IMR-90 (cell line): ENCODE measurements around the gene ALAS1. TPM values are rescaled to one million over a fixed set of nuclear protein-coding genes. Genes with fewer than 3 reads are reported as not detected.

ENCODE experiments used
- ATAC-seq: fragments of 200-7000 bp; cut with Tn5 transposase; 2 replicates; pipeline ENCODE4 v1.9.1; 2020; ENCODE audit warnings: low read depth, mild to moderate bottlenecking, moderate library complexity
- BruUV-seq: library from RNA; stranded (reverse); fragments of 400-500 nt; replicated peaks from 2 replicates; lab custom pipeline; 2021; lab: Mats Ljungman, UMichigan
- CTCF ChIA-PET: fragments of 300-600 bp; formaldehyde crosslinking; extraction: SDS; loops from one replicate; lab custom pipeline; 2021; ENCODE audit warnings: antibody characterized with exemption; lab: Yijun Ruan, JAX
- POLR2A ChIA-PET: fragments of 300-600 bp; sonication (Branson Sonifier 250); formaldehyde crosslinking; loops from one replicate; lab custom pipeline; 2022; ENCODE audit warnings: antibody characterized with exemption; ENCODE audit not compliant: unreplicated experiment; lab: Charles Lee
- DNase-seq: peaks from one replicate; pipeline ENCODE4 v3.0.0; 2013
- H2AFZ ChIP-seq: replicated peaks from 2 replicates; pipeline ENCODE3; 2013; ENCODE audit warnings: low read length, mild to moderate bottlenecking; ENCODE audit not compliant: poor library complexity
- H2AK5ac ChIP-seq: 2 replicates; pipeline ENCODE4 v1.6.1; 2013; ENCODE audit warnings: low read depth, low read length, inconsistent platforms
- H2AK9ac ChIP-seq: replicated peaks from 2 replicates; pipeline ENCODE3; 2013; ENCODE audit warnings: mild to moderate bottlenecking, low read depth, low read length, moderate library complexity; ENCODE audit not compliant: poor library complexity
- H2BK120ac ChIP-seq: 2 replicates; pipeline ENCODE4 v1.6.1; 2013; ENCODE audit warnings: low read depth, low read length, inconsistent platforms
- H2BK15ac ChIP-seq: 3 replicates; pipeline ENCODE4 v1.6.1; 2013; ENCODE audit warnings: low read depth, low read length, inconsistent platforms
- H2BK20ac ChIP-seq: 2 replicates; pipeline ENCODE4 v1.6.1; 2013; ENCODE audit warnings: low read depth, mild to moderate bottlenecking, inconsistent platforms, low read length, moderate library complexity
- H2BK5ac ChIP-seq: 2 replicates; pipeline ENCODE4 v1.6.1; 2013; ENCODE audit warnings: mild to moderate bottlenecking, low read depth, low read length, inconsistent platforms; ENCODE audit not compliant: poor library complexity, severe bottlenecking
- H3K14ac ChIP-seq: replicated peaks from 2 replicates; pipeline ENCODE4 v1.6.1; 2013; ENCODE audit warnings: low read depth, low read length, inconsistent platforms
- H3K18ac ChIP-seq: 2 replicates; pipeline ENCODE4 v1.6.1; 2013; ENCODE audit warnings: low read depth, low read length, control low read depth
- H3K23ac ChIP-seq: 2 replicates; pipeline ENCODE4 v1.6.1; 2013; ENCODE audit warnings: low read depth, low read length, inconsistent platforms
- H3K27ac ChIP-seq: 2 replicates; pipeline ENCODE4 v1.5.1; 2013; ENCODE audit warnings: mild to moderate bottlenecking, control low read depth, low read length; ENCODE audit not compliant: insufficient read depth
- H3K27me3 ChIP-seq: 2 replicates; pipeline ENCODE4 v1.6.1; 2013; ENCODE audit warnings: low read length; ENCODE audit not compliant: control insufficient read depth, insufficient read depth
- H3K36me3 ChIP-seq: 2 replicates; pipeline ENCODE4 v1.6.1; 2013; ENCODE audit warnings: low read length, mixed read lengths; ENCODE audit not compliant: control insufficient read depth, insufficient read depth
- H3K4ac ChIP-seq: 2 replicates; pipeline ENCODE4 v1.6.1; 2013; ENCODE audit warnings: low read depth, low read length, inconsistent platforms
- H3K4me1 ChIP-seq: 2 replicates; pipeline ENCODE4 v1.6.1; 2013; ENCODE audit warnings: low read length, mixed read lengths; ENCODE audit not compliant: control insufficient read depth, insufficient read depth
- H3K4me2 ChIP-seq: 2 replicates; pipeline ENCODE4 v1.6.1; 2013; ENCODE audit warnings: low read depth, mild to moderate bottlenecking, control low read depth, low read length, moderate library complexity
- H3K4me3 ChIP-seq: 2 replicates; pipeline ENCODE4 v1.5.1; 2013; ENCODE audit warnings: low read depth, mild to moderate bottlenecking, control low read depth, low read length, moderate library complexity; ENCODE audit not compliant: insufficient read depth
- H3K56ac ChIP-seq: 2 replicates; pipeline ENCODE4 v1.6.1; 2013; ENCODE audit warnings: low read length, inconsistent platforms; ENCODE audit not compliant: insufficient read depth; ENCODE audit errors: extremely low read depth
- H3K79me1 ChIP-seq, 2 experiments: 2 replicates each; pipeline ENCODE4 v1.6.1; 2013; ENCODE audit warnings: low read length in 2 of 2, inconsistent platforms in 1 of 2, low read depth in 1 of 2
- H3K9ac ChIP-seq: 2 replicates; pipeline ENCODE4 v1.6.1; 2013; ENCODE audit warnings: low read depth, low read length, control low read depth
- H3K9me1 ChIP-seq: 2 replicates; pipeline ENCODE4 v1.6.1; 2013; ENCODE audit warnings: low read length, inconsistent platforms; ENCODE audit not compliant: insufficient read depth
- H3K9me3 ChIP-seq: 2 replicates; pipeline ENCODE4 v1.6.1; 2013; ENCODE audit warnings: low read length; ENCODE audit not compliant: control insufficient read depth, insufficient read depth
- H4K20me1 ChIP-seq: 2 replicates; pipeline ENCODE4 v1.6.1; 2013; ENCODE audit warnings: low read length, inconsistent platforms; ENCODE audit not compliant: insufficient read depth
- H4K5ac ChIP-seq: 2 replicates; pipeline ENCODE4 v1.6.1; 2013; ENCODE audit warnings: mild to moderate bottlenecking, low read depth, low read length, control low read depth
- H4K8ac ChIP-seq, 2 experiments: 2 replicates each; pipeline ENCODE4 v1.6.1; 2013; ENCODE audit warnings: low read depth in 2 of 2, low read length in 2 of 2, control low read depth in 1 of 2, inconsistent platforms in 1 of 2
- H4K91ac ChIP-seq: 2 replicates; pipeline ENCODE4 v1.6.1; 2013; ENCODE audit warnings: low read depth, low read length, inconsistent platforms; ENCODE audit not compliant: insufficient read depth
- MAZ ChIP-seq: IDR thresholded peaks from 2 replicates; pipeline ENCODE4 v1.6.1; 2012; ENCODE audit warnings: low read depth, mild to moderate bottlenecking, low read length, improper control_type of control experiment, moderate library complexity, borderline replicate concordance
- MXI1 ChIP-seq: IDR thresholded peaks from 2 replicates; pipeline ENCODE4 v1.6.1; 2012; ENCODE audit warnings: low read depth, mild to moderate bottlenecking, low read length, moderate library complexity, borderline replicate concordance
- SMC3 ChIP-seq: fragments of 150-350 bp; IDR thresholded peaks from 2 replicates; pipeline ENCODE4 v1.6.1; 2016; ENCODE audit warnings: low read depth, mild to moderate bottlenecking, antibody characterized with exemption, low read length, moderate library complexity
- WGBS, 2 experiments: methylation state at CpG; one replicate each; pipeline versions ENCODE4 v1.1.5 to v1.1.7; 2013; ENCODE audit warnings: missing lambda C conversion rate in 2 of 2; ENCODE audit not compliant: insufficient read length in 1 of 2; ENCODE audit errors: extremely low coverage in 2 of 2; 5-methylcytosine and 5-hydroxymethylcytosine counted together
- dilution Hi-C: fragments of 300-500 bp; cut with HindIII; formaldehyde crosslinking; loops from one replicate; pipeline ENCODE4 v1.14.3; 2018; ENCODE audit warnings: low sequenced_read_pairs; ENCODE audit not compliant: unreplicated experiment
- in situ Hi-C: fragments of 300-500 bp; cut with MboI; formaldehyde crosslinking; loops from 3 replicates; pipeline ENCODE4 v1.14.3; 2019; ENCODE audit warnings: low sequenced_read_pairs, inconsistent platforms, mixed read lengths
- intact Hi-C: fragments of 100-400 bp; cut with micrococcal nuclease; formaldehyde crosslinking; loops from 2 replicates; pipeline ENCODE4 v1.10.0; 2022
- polyA plus RNA-seq, 3 experiments: library from polyadenylated mRNA; depleted of rRNA; stranded (reverse); fragments of >200 nt; gene quantifications; 2 replicates each; pipeline ENCODE4 v1.2.3, GENCODE V29; 2012; ENCODE audit warnings: low replicate concordance in 1 of 3
- total RNA-seq: library from RNA; depleted of rRNA; stranded (reverse); fragments of >200 nt; gene quantifications from 2 replicates; pipeline ENCODE4 v1.2.3, GENCODE V29; 2012
- TF ChIP-seq, protein P1 (sequence below): fragments of 150-350 bp; IDR thresholded peaks from 2 replicates; pipeline ENCODE4 v1.6.1; 2016; ENCODE audit warnings: low read depth, mild to moderate bottlenecking, low read length, moderate library complexity, borderline replicate concordance
- TF ChIP-seq, protein P2 (sequence below): conservative IDR thresholded peaks from 2 replicates; pipeline ENCODE4 v1.5.1; 2012; ENCODE audit warnings: mild to moderate bottlenecking, low read depth, low read length, improper control_type of control experiment

The ALAS1 gene
- total and polyA plus RNA-seq, 2 of the 4 experiments (the other 2 are of a cell fraction): 32.8 to 47.2 TPM

DNA sequence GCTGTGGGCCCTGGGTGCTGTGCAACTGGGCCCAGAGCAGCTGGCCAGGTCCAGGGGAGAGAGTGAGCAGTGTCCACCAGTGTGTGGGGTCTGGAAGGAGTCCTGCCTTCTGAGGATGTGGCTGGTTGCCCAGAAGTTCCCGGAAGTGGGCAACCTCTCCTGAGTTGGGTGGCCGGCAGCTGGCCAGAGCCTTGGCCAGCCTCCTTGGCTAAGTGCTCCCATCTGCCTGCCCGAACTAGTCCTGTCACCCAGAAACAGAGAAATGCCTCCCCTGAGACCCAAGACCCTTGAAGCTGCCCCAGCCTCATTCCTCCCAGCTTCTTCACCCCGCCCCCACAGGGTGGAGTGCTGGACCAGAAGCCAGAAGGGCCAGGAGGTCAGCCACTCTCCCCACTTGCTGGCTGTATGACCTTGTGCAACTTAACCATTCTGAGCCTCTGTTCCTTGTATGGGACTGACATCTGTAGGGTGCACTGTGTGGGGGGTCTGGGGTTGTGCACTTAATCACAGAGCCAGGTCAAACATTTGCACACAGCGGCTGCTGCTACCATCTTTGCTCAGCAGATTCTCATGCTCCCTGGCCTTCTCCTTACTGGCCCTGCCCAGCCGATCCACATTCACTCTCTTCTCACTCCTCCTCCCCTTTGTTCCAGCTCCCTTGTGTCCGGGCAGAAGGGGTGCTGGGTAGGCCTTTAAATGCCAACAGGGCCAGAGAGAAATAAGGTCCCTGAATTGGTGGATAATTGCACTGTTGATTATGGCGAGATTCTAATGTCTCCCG lies 7.5 kb upstream of the ALAS1 start (continued):
- TF ChIP-seq, protein P1, sequence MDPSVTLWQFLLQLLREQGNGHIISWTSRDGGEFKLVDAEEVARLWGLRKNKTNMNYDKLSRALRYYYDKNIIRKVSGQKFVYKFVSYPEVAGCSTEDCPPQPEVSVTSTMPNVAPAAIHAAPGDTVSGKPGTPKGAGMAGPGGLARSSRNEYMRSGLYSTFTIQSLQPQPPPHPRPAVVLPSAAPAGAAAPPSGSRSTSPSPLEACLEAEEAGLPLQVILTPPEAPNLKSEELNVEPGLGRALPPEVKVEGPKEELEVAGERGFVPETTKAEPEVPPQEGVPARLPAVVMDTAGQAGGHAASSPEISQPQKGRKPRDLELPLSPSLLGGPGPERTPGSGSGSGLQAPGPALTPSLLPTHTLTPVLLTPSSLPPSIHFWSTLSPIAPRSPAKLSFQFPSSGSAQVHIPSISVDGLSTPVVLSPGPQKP: no peak

DNA sequence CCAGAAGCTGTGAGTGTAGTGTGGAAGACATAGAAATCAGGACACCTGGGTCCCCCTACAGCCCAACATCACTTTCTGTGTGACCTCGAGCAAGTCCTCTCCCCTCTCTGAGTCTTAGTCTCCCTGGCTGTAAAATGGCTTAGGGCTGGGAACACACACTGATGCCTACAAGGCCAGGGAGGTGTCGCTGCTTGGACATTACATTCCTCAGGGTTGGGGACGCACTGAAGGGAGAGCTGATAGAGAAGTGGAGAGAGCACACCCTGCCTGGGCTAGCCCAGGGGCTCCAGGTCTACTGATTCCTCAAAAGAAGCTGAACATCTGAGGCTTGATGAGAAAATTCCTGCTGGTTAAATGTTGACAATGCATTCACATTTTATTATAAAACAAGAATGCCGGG lies 6.3 kb upstream of the ALAS1 start:
- no peak overlapping the region for H2AFZ ChIP-seq
- no peak overlapping the region for H3K4me2 ChIP-seq
- no peak overlapping the region; the same call in 1 of the 2 replicates for H3K4ac ChIP-seq
- H4K20me1 ChIP-seq: no peaks in the 10 kb centered on the region
- intact Hi-C loops (no loop called here), in situ Hi-C loops (no loop called here), dilution Hi-C loops (no loop called here)
- H3K27me3 ChIP-seq: no peaks in the 10 kb centered on the region
- H3K79me1 ChIP-seq: peaks cover 0 to 3% of the 10 kb centered on the region in 2 experiments; a peak in 1 of 4 replicates
- H2AK9ac ChIP-seq: no peak overlapping the region
- TF ChIP-seq SMC3 (no peak), MXI1 (no peak), MAZ (no peak)
- TF ChIP-seq, protein P1: no peak
- TF ChIP-seq, protein P2, sequence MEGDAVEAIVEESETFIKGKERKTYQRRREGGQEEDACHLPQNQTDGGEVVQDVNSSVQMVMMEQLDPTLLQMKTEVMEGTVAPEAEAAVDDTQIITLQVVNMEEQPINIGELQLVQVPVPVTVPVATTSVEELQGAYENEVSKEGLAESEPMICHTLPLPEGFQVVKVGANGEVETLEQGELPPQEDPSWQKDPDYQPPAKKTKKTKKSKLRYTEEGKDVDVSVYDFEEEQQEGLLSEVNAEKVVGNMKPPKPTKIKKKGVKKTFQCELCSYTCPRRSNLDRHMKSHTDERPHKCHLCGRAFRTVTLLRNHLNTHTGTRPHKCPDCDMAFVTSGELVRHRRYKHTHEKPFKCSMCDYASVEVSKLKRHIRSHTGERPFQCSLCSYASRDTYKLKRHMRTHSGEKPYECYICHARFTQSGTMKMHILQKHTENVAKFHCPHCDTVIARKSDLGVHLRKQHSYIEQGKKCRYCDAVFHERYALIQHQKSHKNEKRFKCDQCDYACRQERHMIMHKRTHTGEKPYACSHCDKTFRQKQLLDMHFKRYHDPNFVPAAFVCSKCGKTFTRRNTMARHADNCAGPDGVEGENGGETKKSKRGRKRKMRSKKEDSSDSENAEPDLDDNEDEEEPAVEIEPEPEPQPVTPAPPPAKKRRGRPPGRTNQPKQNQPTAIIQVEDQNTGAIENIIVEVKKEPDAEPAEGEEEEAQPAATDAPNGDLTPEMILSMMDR: no peak
- no TSS peak for BruUV-seq
- H3K9me1 ChIP-seq: peaks cover 24% of the 10 kb centered on the region
- H4K8ac ChIP-seq: no peak overlapping the region
- no peak overlapping the region for H3K27ac ChIP-seq
- H3K36me3 ChIP-seq: no peaks in the 10 kb centered on the region
- no peak overlapping the region for H3K4me3 ChIP-seq
- no peak overlapping the region for H3K14ac ChIP-seq
- DNase-seq: no peak
- ChIA-PET CTCF (no interaction called here), POLR2A (no interaction called here)
- no peak overlapping the region for H4K5ac ChIP-seq
- H3K9me3 ChIP-seq: no peaks in the 10 kb centered on the region
- no peak overlapping the region for H2BK20ac ChIP-seq
- WGBS, 2 experiments: 80% methylated on average over 1 of the region's 4 CpGs; no CpG with 5 or more reads in 1 of the 2 experiments
- no peak overlapping the region for H4K91ac ChIP-seq
- H2BK120ac ChIP-seq: no peak overlapping the region
- no peak overlapping the region for H3K23ac ChIP-seq
- no peak overlapping the region for H3K56ac ChIP-seq
- ATAC-seq: no peak
- 0 out of 2 replicates have a peak overlapping the region, but pooled peaks have one; percentile 9 for H2AK5ac ChIP-seq
- no peak overlapping the region; the same call in 2 of the 3 replicates for H2BK15ac ChIP-seq
- H2BK5ac ChIP-seq: no peak overlapping the region
- no peak overlapping the region for H3K18ac ChIP-seq
- H3K9ac ChIP-seq: no peak overlapping the region
- peaks cover 33% of the 10 kb centered on the region for H3K4me1 ChIP-seq
